ENCODE results near the gene BCL7C.

BCL7C gene

DNA sequence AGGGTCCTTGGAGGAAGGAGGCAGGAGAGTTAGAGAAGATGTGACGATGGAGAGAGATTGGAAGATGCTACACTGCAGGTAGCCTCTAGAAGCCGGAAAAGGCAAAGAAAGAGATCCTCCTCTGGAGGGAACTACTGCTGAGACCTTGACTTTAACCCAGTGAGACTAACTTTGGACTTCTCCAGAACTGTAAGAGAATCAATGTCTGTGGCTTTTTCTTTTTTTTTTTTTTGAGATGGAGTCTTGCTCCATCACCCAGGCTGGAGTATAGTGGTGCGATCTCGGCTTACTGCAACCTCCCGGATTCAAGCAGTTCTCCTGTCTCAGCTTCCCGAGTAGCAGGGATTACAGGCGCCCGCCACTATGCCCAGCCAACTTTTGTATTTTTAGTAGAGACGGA lies 8.7 kb downstream of the BCL7C start:
- H3K27ac ChIP-seq (ENCODE audit: low read depth, low read length, poor library complexity, severe bottlenecking), result no peak overlapping the region
- H3K4me2 ChIP-seq (ENCODE audit: low read length), result no peak overlapping the region
- H3K4me1 ChIP-seq (ENCODE audit: insufficient read depth, low read length, severe bottlenecking), result no peaks in the 10 kb centered on the region
- no peaks in the 10 kb centered on the region for H3F3A ChIP-seq (ENCODE audit: insufficient read depth, low read length)
- H2AFZ ChIP-seq (ENCODE audit: low read length), result no peak overlapping the region
- no peaks in the 10 kb centered on the region for H3K79me2 ChIP-seq (ENCODE audit: insufficient read depth, low read length)
- no peaks in the 10 kb centered on the region for H3K27me3 ChIP-seq (ENCODE audit: insufficient read depth, low read length)
- no peak overlapping the region for H3K4me3 ChIP-seq (ENCODE audit: low read depth, low read length, poor library complexity, severe bottlenecking)
- no peaks in the 10 kb centered on the region for H3K9me3 ChIP-seq (ENCODE audit: low read length)
- H3K9me2 ChIP-seq (ENCODE audit: low read depth, low read length), result no peaks in the 10 kb centered on the region
- H3K36me3 ChIP-seq (ENCODE audit: insufficient read depth, low read length), result peaks cover 23% of the 10 kb centered on the region
- no peak overlapping the region for H3K9ac ChIP-seq (ENCODE audit: low read length)
- TF ChIP-seq EZH2 (IDR thresholded peaks at IDR 0.05; ENCODE audit: borderline replicate concordance, low read length), result no peak
- TF ChIP-seq, protein P1, sequence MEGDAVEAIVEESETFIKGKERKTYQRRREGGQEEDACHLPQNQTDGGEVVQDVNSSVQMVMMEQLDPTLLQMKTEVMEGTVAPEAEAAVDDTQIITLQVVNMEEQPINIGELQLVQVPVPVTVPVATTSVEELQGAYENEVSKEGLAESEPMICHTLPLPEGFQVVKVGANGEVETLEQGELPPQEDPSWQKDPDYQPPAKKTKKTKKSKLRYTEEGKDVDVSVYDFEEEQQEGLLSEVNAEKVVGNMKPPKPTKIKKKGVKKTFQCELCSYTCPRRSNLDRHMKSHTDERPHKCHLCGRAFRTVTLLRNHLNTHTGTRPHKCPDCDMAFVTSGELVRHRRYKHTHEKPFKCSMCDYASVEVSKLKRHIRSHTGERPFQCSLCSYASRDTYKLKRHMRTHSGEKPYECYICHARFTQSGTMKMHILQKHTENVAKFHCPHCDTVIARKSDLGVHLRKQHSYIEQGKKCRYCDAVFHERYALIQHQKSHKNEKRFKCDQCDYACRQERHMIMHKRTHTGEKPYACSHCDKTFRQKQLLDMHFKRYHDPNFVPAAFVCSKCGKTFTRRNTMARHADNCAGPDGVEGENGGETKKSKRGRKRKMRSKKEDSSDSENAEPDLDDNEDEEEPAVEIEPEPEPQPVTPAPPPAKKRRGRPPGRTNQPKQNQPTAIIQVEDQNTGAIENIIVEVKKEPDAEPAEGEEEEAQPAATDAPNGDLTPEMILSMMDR (IDR thresholded peaks at IDR 0.05; ENCODE audit: low read length), result no peak
- H4K20me1 ChIP-seq (ENCODE audit: insufficient read depth, low read length), result no peaks in the 10 kb centered on the region

DNA sequence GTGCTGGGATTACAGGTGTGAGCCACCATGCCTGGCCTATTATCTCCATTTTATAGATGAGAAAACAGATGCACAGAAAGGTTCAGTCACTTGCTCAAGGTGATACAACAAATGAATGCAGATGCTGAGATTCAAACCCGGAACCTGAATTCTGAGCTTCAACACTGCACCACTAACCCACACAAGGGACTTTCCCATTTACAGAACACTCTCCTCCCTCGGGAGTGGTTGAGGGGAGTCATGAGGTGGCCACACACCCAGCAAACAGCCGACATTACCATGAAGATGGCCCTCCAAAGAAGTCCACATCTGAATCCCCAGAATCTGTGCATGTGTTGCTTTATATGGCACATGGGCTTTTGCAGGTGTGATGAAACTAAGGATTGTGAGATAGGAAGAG lies 9.1 kb downstream of the BCL7C start:
- Histone ChIP-seq H3K27me3 (ENCODE audit: insufficient read depth, low read length) (no peaks in the 10 kb centered on the region), H3K79me2 (ENCODE audit: insufficient read depth, low read length) (no peaks in the 10 kb centered on the region), H3K36me3 (ENCODE audit: insufficient read depth, low read length) (peaks cover 23% of the 10 kb centered on the region), H3K9ac (ENCODE audit: low read length) (no peak overlapping the region), H3K27ac (ENCODE audit: low read depth, low read length, poor library complexity, severe bottlenecking) (no peak overlapping the region), H3F3A (ENCODE audit: insufficient read depth, low read length) (no peaks in the 10 kb centered on the region), H4K20me1 (ENCODE audit: insufficient read depth, low read length) (no peaks in the 10 kb centered on the region), H3K9me2 (ENCODE audit: low read depth, low read length) (no peaks in the 10 kb centered on the region), H3K4me1 (ENCODE audit: insufficient read depth, low read length, severe bottlenecking) (no peaks in the 10 kb centered on the region), H3K9me3 (ENCODE audit: low read length) (no peaks in the 10 kb centered on the region), H3K4me2 (ENCODE audit: low read length) (no peak overlapping the region), H3K4me3 (ENCODE audit: low read depth, low read length, poor library complexity, severe bottlenecking) (no peak overlapping the region), H2AFZ (ENCODE audit: low read length) (no peak overlapping the region)
- TF ChIP-seq EZH2 (IDR thresholded peaks at IDR 0.05; ENCODE audit: borderline replicate concordance, low read length), result no peak
- TF ChIP-seq, protein P1 (IDR thresholded peaks at IDR 0.05; ENCODE audit: low read length), result no peak

DNA sequence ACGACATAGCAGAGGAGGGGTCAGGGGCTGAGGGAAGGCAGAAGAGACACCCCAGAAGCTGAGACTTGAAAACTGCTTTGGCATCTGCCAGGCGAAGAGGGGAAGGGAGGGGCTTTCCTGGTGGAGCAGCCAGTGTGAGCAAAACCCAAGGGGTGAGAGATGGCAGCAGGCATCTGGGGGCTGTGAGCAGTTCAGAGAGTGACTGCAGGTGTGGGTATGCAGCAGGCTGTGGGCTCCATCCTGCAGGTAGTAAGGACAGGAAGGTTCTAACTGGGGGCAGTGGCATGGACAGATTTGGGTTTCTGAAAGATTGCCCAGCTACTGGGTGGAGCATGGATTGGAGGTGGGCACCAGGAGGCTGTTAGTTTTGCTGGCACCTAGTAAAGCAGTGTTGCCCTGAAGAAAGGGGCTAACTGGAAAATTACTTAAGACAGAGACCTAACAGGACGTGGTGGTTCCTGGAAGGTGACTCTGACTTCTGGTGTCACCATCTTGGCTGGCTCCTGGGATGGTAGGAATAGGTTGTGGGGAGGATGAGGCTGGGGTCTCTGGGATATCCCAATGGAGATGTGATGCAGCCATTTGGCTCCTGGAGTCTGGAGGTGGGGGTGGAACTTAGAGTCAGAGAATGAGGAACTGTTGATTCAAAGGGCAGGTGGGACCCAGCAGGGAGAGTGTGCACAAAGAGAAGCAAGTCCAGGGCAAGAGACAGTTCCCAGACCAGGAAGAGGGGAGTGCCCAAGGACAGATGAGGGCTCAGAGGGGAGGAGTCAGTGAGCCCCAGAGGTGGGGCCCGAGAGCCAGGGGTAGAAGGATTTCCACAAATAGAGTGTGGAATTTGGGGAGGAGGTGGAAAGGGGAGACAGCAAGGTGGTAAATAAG lies 11.2 kb downstream of the BCL7C start:
- H3K27ac ChIP-seq (ENCODE audit: low read depth, low read length, poor library complexity, severe bottlenecking), result peak overlapping the region; percentile 34
- no peak overlapping the region for H3K4me2 ChIP-seq (ENCODE audit: low read length)

More for the DNA sequence above, 11.2 kb downstream of the BCL7C start:
- TF ChIP-seq, protein P1 (IDR thresholded peaks at IDR 0.05; ENCODE audit: low read length), result no peak
- no peak for TF ChIP-seq EZH2 (IDR thresholded peaks at IDR 0.05; ENCODE audit: borderline replicate concordance, low read length)
- Histone ChIP-seq H3K9me3 (ENCODE audit: low read length) (no peaks in the 10 kb centered on the region), H3K4me1 (ENCODE audit: insufficient read depth, low read length, severe bottlenecking) (no peaks in the 10 kb centered on the region), H3K9me2 (ENCODE audit: low read depth, low read length) (no peaks in the 10 kb centered on the region), H3F3A (ENCODE audit: insufficient read depth, low read length) (no peaks in the 10 kb centered on the region), H3K9ac (ENCODE audit: low read length) (no peak overlapping the region), H4K20me1 (ENCODE audit: insufficient read depth, low read length) (no peaks in the 10 kb centered on the region), H3K36me3 (ENCODE audit: insufficient read depth, low read length) (peaks cover 13% of the 10 kb centered on the region; the same call in 1 of the 2 replicates), H2AFZ (ENCODE audit: low read length) (no peak overlapping the region), H3K4me3 (ENCODE audit: low read depth, low read length, poor library complexity, severe bottlenecking) (no peak overlapping the region), H3K79me2 (ENCODE audit: insufficient read depth, low read length) (no peaks in the 10 kb centered on the region), H3K27me3 (ENCODE audit: insufficient read depth, low read length) (no peaks in the 10 kb centered on the region)

All from OCI-LY1 (cell line).